Measurements from ENCODE around the gene EREG. TPM values are rescaled to one million over a fixed set of nuclear protein-coding genes. Genes with fewer than 3 reads are reported as not detected.

Gene EREG
- total and polyA plus RNA-seq, 12 donors = 0.08 to 1.4 (median 0.30) TPM; not detected in 8

GRCh38 chr4:74418063-74418670 is 53.2 kb downstream of the EREG start:
- H3K4me3 ChIP-seq = no peak overlapping the region
- no peaks in the 10 kb centered on the region for H3K36me3 ChIP-seq (replicated peaks in 1 of 2)
- peaks cover 3% of the 10 kb centered on the region for H3K27me3 ChIP-seq
- TF ChIP-seq CTCF (IDR thresholded peaks at IDR 0.05) (no peak), POLR2A (IDR thresholded peaks at IDR 0.05) (no peak)
- no peaks in the 10 kb centered on the region for H3K9me3 ChIP-seq (replicated peaks in 1 of 3)
- no peaks in the 10 kb centered on the region for H3K4me1 ChIP-seq (replicated peaks in 1 of 2)
- 58 to 68% (median 64%) methylated on average over 6 of the region's 6 CpGs for WGBS, 4 donors
- DNase-seq = no peak
- intact Hi-C loops (cut with DNase I) = no loop called here
- H3K27ac ChIP-seq = no peak overlapping the region

- intact Hi-C loops (cut with DNase I) = no loop called here
- DNase-seq = no peak
- H3K27ac ChIP-seq = no peak overlapping the region
- no peaks in the 10 kb centered on the region for H3K4me1 ChIP-seq (replicated peaks in 1 of 2)
- no peak overlapping the region for H3K4me3 ChIP-seq
- H3K36me3 ChIP-seq (replicated peaks in 1 of 2) = no peaks in the 10 kb centered on the region
- 74 to 84% (median 82%) methylated on average over 5 of the region's 5 CpGs for WGBS, 4 donors
- peaks cover 3% of the 10 kb centered on the region for H3K27me3 ChIP-seq
- no peaks in the 10 kb centered on the region for H3K9me3 ChIP-seq (replicated peaks in 1 of 3)
- no peak for TF ChIP-seq POLR2A (IDR thresholded peaks at IDR 0.05)
- no peak for TF ChIP-seq CTCF (IDR thresholded peaks at IDR 0.05)
Observed at GRCh38 chr4:74420863-74421262, 55.9 kb downstream of the EREG start.

GRCh38 chr4:74423104-74423503 is 58.2 kb downstream of the EREG start:
- Histone ChIP-seq H3K4me1 (replicated peaks in 1 of 2) (no peaks in the 10 kb centered on the region), H3K27me3 (peaks cover 3% of the 10 kb centered on the region), H3K27ac (no peak overlapping the region), H3K4me3 (no peak overlapping the region), H3K9me3 (replicated peaks in 1 of 3) (no peaks in the 10 kb centered on the region), H3K36me3 (replicated peaks in 1 of 2) (no peaks in the 10 kb centered on the region)
- intact Hi-C loops (cut with DNase I) = no loop called here
- WGBS, 4 donors = 36 to 44% (median 41%) methylated on average over 1 of the region's 1 CpG
- no peak for TF ChIP-seq POLR2A (IDR thresholded peaks at IDR 0.05)
- TF ChIP-seq CTCF (IDR thresholded peaks at IDR 0.05) = no peak
- DNase-seq = no peak

GRCh38 chr4:74424111-74424510 is 59.2 kb downstream of the EREG start:
- Histone ChIP-seq H3K9me3 (replicated peaks in 1 of 3) (no peaks in the 10 kb centered on the region), H3K4me3 (no peak overlapping the region), H3K27me3 (peaks cover 3% of the 10 kb centered on the region), H3K27ac (no peak overlapping the region), H3K36me3 (replicated peaks in 1 of 2) (no peaks in the 10 kb centered on the region), H3K4me1 (replicated peaks in 1 of 2) (no peaks in the 10 kb centered on the region)
- DNase-seq = no peak
- TF ChIP-seq CTCF (IDR thresholded peaks at IDR 0.05) (no peak), POLR2A (IDR thresholded peaks at IDR 0.05) (no peak)
- intact Hi-C loops (cut with DNase I) = no loop called here
- 78 to 88% (median 87%) methylated on average over 2 of the region's 2 CpGs for WGBS, 4 donors
